Stimulated activated CD8-positive, alpha-beta memory T cell treated with anti-CD3 and anti-CD28 coated beads, Interleukin-2, amount 100 ng/mL, for 1 hour (primary cell): ENCODE data around the gene SNTG2.

Experiments
- DNase-seq, 2 donors: peaks; one replicate each; pipeline ENCODE4 v3.0.0-alpha.2; 2020; ENCODE audit warnings: low read depth in 2 of 2

SNTG2 gene

DNA sequence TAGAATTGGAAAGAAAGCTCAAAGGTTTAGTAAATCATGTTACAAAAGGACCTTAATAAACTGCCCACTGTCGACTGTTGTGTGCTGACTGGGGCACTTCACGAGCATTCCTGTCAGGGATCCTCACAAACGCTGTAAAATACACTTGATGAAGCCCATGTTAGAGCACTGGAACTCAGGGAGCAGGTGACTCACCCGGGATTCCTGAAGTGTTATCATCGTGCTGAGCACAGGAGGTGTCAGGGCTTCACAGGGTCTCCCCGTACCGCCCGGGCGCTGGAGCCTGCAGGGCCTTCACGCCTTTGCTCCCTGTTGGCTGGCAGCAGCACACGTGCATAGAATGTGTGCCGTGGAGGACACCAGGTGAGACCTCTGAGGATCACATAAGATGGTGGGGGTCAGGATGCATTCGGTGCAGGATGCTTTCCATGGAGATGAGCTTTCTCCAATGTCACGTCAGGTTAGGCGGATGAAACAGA, 187.3 kb downstream of the SNTG2 start:
- DNase-seq: no peak

DNA sequence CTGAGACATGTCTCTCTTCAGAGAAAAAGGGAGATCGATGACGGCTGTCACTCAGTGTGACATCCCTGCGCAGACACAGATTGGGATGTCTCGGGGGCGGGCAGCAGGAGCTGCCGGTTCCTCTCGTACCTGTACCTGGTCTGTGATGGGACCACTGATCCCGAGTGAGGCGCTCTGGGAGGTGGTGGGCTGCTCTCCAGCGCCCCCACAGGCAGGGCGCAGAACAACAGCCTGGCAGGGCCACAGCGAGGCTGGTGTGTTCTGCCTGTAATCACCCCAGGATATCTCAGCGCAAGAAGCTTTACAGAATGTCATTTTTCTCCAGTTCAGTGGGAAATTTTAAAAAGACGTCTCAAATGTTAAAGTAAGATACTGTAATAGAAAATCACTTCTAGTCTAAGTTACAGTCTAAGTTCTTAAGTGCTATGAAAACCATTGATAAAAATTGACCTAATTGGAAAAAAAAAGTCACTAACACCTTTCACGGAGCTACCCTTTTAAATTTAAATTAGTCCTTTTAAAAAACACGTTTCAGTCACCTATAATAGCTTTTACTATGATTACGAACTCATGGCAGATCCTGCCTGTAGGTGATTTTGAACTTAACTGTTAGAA, 189.8 kb downstream of the SNTG2 start:
- DNase-seq: peak; percentile 6 to 9

DNA sequence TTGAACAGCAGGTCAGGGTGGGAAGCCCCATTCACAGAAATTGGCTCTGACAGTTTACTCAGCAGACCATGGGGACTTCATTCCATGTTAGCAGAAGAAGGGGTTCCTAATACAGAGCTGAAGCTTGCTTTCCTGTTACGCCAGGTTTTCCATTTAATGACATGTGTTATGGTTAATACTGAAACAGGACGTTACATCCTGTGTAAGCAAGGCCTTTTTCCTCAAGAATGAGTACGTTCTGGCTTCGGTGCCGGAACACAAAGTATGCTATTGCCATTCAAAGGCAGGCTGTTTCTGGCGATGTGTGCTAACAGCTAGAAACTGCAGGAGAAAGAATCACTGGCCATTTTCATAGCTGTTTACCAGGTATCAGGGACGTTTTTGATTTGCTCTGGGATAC, 190.4 kb downstream of the SNTG2 start:
- DNase-seq: no peak

DNA sequence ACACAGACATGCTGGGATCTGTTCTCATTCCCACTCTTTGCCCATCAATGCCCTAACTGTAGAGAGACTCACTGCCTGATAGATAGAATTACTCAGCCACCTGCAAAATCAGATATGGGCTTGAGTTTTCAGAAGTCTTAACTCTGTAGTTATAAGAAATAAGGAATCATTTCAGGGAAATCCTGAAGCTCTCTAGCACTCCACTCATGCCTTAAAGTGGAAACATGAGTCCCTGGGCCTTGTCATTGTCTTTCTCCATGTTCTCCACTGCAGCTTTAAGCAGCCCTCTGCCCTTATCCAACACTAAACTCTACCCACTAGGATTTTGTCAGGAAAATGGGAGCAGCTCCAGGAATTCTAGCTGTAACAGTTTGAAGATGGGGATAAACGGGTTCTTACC, 192.5 kb downstream of the SNTG2 start:
- no peak for DNase-seq

DNA sequence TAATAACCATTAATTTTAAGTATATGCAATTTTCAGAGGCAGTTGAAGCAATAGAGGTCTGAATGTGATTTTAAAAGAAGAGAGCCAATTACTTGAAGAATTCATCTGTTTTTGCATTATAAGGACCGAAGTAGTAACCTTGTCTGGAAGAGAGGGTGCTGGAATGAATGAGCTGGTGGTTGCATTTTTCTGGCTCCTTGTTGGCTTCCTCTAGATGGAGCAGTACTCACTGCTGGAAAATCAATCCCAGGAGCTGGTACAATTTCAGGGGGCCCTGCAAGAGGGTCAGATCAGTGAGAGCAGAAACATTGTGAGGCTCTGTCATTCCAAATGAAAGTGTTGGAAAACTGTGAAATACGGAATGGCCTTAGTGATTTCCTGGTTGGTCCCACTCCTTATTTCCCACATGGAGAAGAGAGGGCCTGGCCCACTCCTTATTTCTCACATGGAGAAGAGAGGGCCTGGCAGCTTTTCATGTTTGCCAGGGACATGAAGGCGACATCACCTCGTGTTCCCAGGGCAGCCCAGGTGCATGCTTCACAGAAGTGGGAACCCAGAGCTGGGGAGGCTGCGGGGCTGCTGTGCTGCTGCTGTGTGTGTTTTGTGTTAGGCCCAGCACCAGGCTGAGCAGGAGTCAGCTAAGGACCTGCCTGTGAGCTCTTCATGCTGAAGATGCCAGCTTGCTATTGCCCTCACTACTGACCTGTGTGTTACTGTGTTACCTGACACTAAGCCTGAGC, 197.4 kb downstream of the SNTG2 start:
- no peak for DNase-seq

DNA sequence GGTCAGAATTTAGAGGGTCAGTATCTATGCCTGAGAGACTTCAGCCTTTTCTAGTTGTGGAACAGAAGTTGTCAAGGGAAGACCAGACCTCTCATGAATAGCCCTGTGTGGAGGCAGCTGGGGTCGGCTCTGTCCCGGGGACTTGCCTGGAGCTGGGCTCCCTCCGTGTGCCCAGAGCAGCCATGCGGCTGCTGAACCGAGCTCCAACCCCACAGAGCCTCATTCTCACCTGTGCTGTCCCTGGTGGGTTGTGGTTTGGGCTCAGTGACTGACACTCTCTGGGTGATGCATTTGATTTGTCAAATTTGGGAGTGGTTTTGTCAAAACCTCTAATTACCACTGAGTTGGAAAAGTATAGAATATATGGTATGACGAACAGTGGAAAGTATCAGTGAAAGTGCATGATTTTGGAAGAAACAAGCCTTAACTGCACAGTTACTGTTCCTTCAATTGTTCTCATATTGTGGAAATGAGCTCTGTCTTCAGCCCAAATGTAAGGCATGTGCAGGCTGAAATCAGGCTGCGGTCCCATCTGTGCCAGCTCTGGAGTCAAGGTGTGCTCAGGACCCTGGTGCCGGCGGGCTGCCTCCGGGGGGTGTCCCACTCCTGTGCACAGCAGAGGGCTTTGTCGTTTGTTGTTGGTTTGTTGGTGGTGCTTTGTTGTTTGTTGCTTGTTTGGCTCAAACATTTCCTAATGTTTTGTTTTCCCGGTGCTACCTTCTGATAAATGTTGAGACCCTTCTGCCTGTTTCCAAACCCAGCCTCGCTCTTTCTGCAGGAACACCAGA, 200.3 kb downstream of the SNTG2 start:
- no peak for DNase-seq

DNA sequence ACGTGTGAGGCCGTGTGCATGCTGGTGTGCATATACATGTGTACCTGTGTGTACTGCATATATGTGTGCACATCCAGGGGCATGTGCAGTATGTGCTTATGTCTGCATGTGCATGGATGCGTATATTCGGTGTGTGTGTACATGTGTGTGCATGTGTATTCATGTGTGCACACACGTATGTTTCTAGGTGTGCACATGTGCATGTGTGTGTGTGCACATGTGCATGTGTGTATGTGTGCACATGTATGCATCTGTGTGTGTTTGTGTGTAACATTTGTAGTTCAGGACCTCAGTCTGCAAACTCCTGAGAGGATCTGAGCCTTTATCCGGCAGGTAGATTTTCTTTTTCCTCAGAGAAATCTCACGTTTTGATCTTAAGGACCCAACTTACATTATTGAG, 201.7 kb downstream of the SNTG2 start:
- DNase-seq: no peak

DNA sequence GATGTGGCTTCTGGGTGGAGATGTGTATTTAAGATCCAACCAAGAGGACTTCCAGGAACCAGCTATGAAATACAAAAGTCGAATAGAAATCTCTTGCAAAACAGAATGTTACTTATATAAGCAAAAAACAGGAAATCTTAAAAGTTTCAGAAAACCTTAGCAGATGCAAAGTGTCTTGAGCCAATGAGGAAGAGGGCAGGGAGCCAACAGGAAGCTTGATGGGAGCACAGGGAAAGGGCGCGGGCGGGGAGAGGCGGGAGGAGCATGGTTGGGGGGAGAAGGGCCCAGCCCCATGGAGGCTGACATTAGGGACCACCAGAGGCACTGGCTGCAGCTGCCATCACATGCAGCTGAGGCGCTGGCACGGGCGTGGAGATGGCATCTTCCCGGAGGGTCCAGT, 203.3 kb downstream of the SNTG2 start:
- no peak for DNase-seq

DNA sequence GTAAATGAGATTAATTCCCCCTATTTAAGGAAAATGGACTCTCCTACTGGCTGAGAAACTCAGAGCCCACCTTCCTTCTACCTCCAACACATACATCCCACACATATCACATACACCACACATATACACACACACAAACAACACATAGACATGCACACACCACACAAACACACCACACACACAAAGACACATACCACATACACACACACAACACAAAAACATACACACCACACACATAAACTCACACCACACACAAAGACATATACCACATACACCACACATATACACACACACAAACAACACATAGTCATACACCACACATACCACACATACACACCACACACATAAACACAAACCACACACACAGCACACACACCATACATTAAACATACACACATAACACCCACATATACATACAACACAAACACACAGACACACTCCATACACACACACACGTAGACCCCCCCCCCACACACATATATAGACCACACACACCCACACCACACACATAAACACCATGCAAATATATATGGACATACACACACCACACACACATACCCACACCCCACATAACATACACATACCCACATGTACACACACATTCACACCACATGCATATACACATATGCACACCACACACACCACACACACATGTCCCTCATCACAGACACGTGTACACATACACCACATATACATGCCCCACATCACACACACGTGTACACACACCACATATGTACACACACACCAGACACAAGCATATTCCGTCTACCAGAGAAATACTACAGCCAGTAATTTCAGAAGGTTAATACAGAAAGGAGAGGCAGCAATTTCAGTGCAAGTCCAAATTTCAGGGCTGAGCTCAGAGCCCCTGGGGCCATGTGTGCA, 204.3 kb downstream of the SNTG2 start:
- DNase-seq: no peak

DNA sequence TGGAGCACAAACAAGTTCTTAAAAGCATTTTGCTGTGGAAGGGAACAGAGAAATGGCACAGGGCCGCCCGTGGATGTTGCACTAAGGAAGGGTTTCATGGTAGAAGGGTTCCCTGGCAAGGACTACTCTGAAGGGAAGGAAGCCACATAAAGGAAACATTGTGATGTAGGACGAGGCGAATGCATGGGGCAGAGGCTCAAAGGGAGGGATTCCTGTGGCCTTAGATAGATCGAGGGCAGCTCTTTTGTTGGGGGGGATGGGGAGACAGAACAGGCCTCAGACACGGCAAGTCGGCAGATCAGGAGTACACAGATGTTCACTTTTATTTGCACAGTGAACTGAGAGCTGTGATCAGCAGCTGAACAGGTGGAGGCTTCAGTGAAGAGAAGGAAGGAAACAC, 205.4 kb downstream of the SNTG2 start:
- DNase-seq: no peak

DNA sequence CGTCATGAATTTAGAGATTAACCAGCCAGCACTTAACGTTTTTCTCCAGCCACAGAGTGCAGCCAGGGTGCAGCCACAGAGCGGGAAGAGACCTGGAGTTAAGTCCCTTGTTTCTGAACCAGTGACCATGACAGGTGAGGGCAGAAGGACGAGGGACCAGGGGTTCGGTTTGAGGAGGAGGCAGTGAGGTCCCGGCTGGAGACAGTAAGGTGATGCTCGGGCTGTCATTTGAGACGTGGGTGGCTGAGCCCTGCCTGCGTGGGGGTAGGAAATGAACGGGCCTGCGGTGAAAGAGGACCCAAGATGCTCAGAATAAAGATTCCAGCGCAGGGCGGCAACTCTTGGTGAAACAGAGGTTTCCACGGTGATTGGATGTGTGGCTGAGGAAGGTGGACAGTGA, 205.9 kb downstream of the SNTG2 start:
- DNase-seq: no peak

DNA sequence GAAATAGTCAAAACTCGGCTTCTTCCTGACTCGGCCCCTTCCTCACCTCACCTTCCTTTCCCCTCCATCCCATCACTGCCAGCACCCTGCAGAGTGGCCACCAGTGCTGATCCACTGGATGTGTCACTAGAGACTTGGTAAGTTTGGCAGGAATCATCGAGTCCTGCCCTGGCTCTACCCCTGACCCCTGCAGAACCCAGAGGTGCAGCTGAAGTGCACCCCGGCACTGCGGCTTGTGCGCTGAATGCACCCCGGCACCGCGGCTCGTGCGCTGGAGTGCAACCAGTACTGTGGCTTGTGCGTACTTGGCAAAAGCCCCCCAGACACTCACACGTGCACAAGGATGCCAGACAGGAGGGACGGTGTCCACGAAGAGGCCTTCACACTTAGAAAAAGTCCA, 206.5 kb downstream of the SNTG2 start:
- DNase-seq: no peak

DNA sequence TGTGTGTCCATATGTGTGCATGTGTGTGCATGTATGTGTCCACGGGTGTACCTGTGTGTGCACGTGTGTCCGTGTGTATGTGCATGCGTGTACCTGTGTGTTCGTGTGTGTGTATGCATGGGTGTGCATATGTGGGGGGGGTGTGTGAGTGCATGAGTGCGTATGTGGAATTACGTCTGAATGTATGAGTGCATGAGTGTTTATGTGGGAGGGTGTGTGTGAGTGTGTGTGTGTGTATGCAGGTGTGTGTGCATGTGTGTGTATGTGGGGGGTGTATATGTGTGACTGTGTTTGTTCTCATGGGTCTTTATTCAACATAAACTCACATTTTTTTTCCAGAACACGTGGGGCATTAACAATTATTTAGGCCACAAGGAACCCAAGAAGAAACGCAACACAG, 208.4 kb downstream of the SNTG2 start:
- no peak for DNase-seq

DNA sequence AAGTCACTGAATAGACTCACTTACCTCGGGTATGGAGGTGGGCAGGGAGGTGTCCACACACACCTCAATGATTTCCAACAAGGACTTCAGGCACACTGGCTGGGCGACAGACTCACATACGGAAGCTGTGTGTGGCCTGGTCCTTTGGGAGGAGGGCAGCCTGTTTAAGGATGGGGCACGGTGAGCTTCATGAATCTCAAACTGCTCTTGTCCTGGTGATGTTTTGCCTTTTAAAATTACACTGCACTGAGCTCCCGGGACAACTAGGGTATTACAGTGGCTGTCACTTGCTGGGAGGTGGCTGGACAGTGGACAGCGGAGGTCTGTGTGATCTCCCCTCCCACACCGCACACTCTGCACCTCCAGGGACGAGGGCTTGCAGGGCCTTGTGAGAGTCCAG, 211.6 kb downstream of the SNTG2 start:
- DNase-seq: no peak

DNA sequence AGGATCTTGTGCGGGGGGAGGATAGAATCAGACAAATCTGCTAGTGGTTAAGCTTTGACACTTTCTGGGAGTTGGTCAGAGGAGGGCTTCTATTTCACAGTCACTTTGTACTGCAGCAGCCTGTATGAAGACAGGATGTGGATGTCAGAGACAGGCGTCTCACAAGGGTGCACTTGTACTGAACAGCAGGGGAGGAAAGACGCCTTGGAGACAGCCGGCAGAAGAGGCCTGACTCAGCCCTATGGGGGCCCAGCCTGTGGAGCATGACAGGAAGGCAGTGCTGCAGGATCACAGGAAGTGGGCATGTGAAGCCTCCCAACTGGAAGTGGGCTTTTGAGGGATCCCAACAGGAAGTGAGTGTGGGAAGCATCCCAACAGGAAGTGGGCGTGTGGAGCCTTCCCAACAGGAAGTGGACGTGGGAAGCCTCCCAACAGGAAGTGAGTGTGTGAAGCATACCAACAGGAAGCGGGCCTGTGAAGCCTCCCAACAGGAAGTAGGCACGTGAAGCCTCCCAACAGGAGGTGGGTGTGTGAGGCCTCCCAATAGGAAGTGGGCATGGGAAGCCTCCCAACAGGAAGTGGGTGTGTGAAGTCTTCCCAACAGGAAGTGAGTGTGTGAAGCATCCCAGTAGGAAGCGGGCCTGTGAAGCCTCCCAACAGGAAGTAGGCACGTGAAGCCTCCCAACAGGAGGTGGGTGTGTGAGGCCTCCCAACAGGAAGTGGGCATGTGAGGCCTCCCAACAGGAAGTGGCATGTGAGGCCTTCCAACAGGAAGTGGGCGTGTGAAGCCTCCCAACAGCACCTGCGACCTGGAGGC, 212.3 kb downstream of the SNTG2 start:
- DNase-seq: no peak

DNA sequence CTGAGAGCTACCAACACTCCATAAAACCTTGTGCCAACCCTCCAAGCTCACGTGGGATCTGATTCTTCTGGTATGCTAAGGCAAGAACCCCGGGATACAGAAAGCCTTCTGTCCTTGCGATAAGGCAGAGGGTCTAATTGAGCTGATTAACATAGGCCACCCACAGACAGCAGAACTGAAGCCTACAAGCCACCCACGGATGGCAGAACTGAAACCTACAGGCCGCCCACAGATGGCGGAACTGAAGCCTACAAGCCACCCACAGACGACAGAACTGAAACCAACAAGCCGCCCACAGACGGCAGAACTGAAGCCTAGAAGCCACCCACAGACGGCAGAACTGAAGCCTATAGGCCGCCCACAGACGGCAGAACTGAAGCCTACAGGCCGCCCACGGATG, 216.3 kb downstream of the SNTG2 start:
- no peak for DNase-seq

DNA sequence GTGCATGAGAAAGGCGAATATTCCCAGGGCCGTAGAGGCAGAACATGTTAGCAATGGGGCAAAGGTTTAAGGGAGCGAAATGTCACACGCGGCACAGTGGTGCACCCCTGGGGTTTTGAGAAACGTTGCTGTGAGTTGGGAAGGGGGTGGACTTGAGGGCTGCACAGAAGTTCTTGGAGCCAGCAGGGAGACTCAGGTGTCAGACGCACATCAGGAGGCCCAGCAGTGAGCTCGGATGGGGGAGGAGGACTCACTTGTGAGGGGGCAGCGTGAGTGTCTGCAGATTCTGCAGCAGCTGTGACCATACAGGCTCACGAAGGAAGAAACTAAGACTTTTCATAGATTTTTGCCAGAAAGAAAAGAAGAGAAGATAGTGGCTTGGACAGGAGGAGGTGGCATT, 218.2 kb downstream of the SNTG2 start:
- DNase-seq: no peak

DNA sequence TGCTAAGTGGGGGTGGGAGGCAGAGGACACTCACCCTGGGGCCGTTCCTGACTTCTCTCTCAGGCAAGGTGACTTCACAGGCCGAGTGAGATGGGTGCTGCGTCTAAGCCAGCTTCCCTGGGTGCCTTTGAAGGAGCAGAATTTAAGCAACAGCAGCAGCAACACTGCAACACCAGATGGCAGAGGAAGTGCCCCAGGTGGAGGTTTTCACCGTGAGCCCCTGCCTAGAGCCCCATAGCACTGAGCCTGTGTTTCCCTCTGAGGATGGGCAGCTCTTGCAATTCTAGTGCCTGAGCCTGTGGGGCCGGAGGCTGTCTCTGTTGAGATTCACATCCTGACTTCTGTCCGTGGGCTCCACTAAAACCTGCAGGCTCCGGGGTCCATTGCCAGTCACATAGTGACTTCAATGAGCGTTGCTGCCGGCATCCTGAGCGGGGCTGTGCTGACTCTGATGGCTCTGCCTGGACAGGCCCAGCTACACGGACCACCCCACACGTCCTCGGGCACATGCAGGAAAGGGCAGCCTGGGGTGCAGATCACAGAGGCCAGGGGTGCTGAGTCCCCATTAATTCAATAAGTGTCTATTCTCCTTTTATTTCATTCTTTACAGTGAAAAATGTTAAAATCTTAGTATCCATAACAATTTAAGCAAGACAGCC, 218.8 kb downstream of the SNTG2 start:
- DNase-seq: no peak

DNA sequence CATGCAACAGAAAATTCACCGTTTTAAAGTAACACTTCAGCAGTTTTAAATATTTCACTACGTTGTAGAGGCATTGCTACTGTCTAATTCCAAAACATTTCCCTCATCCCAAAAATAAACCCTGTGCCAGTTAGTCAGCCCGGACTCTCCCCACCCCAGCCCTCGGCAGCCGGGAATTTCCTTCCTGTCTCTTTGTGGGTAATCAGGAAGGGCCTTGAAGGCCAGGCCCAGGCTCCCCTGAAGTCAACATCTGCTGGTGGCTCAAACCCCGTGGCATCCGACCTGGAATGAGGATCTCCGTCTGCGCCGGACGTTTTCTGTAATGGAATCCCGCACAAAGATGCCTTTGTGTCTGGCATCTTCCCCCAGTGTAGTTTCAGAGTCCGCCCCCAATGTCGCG, 219.6 kb downstream of the SNTG2 start:
- DNase-seq: no peak

DNA sequence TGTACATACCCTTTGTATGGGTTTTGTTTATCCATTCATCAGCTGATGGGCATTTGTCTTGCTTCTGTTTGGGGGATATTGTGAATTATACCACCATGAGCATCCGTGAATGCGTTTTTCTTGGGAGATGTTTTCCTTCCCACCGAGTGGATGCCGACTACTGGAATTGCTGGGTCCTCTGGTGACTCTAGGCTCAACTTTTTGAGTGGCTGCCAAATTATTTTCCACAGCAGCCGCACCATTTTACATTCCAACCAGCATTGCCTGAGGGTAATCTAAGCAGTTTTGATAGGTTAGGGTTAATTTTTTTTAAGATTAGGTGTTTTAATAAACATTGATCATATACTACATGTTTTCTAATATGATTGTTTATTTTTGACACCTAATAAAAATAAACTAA, 220.1 kb downstream of the SNTG2 start:
- no peak for DNase-seq

DNA sequence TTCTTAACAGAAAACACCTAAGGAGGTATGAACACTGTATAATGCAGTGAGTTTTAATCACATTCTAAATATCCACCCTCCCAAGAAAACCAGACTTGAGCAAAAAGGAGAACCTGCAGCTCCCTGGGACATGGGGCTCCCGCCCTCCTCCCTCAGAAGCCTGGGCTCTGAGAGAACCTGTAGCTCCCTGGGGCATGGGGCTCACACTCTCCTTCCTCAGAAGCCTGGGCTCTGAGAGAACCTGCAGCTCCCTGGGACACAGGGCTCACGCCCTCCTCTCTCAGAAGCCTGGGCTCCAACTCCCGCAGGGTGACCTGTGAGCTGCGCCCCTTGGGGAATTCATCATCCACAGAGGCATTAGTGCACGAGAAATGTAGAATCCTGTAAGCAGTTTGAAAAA, 222.9 kb downstream of the SNTG2 start:
- DNase-seq: no peak
